Measurements from ENCODE around the gene ZGLP1. TPM values are rescaled to one million over a fixed set of nuclear protein-coding genes. Genes with fewer than 3 reads are reported as not detected.

The ZGLP1 gene
- total RNA-seq, 3 donors from 2014 or later, result 1.3 to 4.4 (median 3.3) TPM

GRCh38 chr19:10318807-10319682 lies 9.4 kb upstream of the ZGLP1 start:
- H3K27me3 ChIP-seq, result no peaks in the 10 kb centered on the region
- H3K36me3 ChIP-seq, result peaks cover 21% of the 10 kb centered on the region
- intact Hi-C loops (cut with DNase I; ENCODE audit: low total_unique reads), result no loop called here
- H3K9me3 ChIP-seq, result no peaks in the 10 kb centered on the region
- H3K4me1 ChIP-seq, result no peaks in the 10 kb centered on the region
- TF ChIP-seq POLR2A (IDR thresholded peaks at IDR 0.05) (no peak), POLR2AphosphoS5 (IDR thresholded peaks at IDR 0.05) (no peak), CTCF (IDR thresholded peaks at IDR 0.05) (no peak)
- no peak overlapping the region for H3K4me3 ChIP-seq
- H3K27ac ChIP-seq, result no peak overlapping the region
- DNase-seq (ENCODE audit: low spot score in 2 of 2), result no peak

- no peaks in the 10 kb centered on the region for H3K9me3 ChIP-seq
- intact Hi-C loops (cut with DNase I; ENCODE audit: low total_unique reads), result no loop called here
- DNase-seq (ENCODE audit: low spot score in 2 of 2), result no peak
- no peaks in the 10 kb centered on the region for H3K4me1 ChIP-seq
- no peak overlapping the region for H3K27ac ChIP-seq
- H3K36me3 ChIP-seq, result peaks cover 19% of the 10 kb centered on the region
- no peak overlapping the region for H3K4me3 ChIP-seq
- no peaks in the 10 kb centered on the region for H3K27me3 ChIP-seq
- TF ChIP-seq POLR2AphosphoS5 (IDR thresholded peaks at IDR 0.05), result no peak
- TF ChIP-seq CTCF (IDR thresholded peaks at IDR 0.05), result no peak
- no peak for TF ChIP-seq POLR2A (IDR thresholded peaks at IDR 0.05)
Measured at GRCh38 chr19:10317857-10318462, 8.3 kb upstream of the ZGLP1 start.

GRCh38 chr19:10317045-10317856 lies 7.6 kb upstream of the ZGLP1 start:
- Histone ChIP-seq H3K36me3 (peaks cover 12% of the 10 kb centered on the region), H3K27ac (no peak overlapping the region), H3K4me1 (no peaks in the 10 kb centered on the region), H3K4me3 (no peak overlapping the region), H3K27me3 (no peaks in the 10 kb centered on the region), H3K9me3 (no peaks in the 10 kb centered on the region)
- no peak for TF ChIP-seq POLR2A (IDR thresholded peaks at IDR 0.05)
- no peak for TF ChIP-seq CTCF (IDR thresholded peaks at IDR 0.05)
- intact Hi-C loops (cut with DNase I; ENCODE audit: low total_unique reads), result no loop called here
- no peak for DNase-seq (ENCODE audit: low spot score in 2 of 2)

- TF ChIP-seq CTCF (IDR thresholded peaks at IDR 0.05), result no peak
- TF ChIP-seq POLR2A (IDR thresholded peaks at IDR 0.05), result no peak
- TF ChIP-seq POLR2AphosphoS5 (IDR thresholded peaks at IDR 0.05), result no peak
- Histone ChIP-seq H3K27me3 (no peaks in the 10 kb centered on the region), H3K4me1 (no peaks in the 10 kb centered on the region), H3K9me3 (no peaks in the 10 kb centered on the region), H3K36me3 (peaks cover 10% of the 10 kb centered on the region), H3K27ac (peak overlapping the region; percentile 54 to 72), H3K4me3 (peak overlapping the region in 2 of 3 donors; percentile 86 to 95)
- intact Hi-C loops (cut with DNase I; ENCODE audit: low total_unique reads), result no loop called here
- DNase-seq (ENCODE audit: low spot score in 2 of 2), result no peak
Measured at GRCh38 chr19:10316229-10317044, 6.8 kb upstream of the ZGLP1 start.

Data from breast epithelium (tissue), 4 donors.